ENCODE data around the gene IKZF1.

Gene IKZF1

GRCh38 chr7:50355817-50356178 lies 51.3 kb downstream of the IKZF1 start:
- DNase-seq (ENCODE audit: low spot score), result no peak

DNA sequence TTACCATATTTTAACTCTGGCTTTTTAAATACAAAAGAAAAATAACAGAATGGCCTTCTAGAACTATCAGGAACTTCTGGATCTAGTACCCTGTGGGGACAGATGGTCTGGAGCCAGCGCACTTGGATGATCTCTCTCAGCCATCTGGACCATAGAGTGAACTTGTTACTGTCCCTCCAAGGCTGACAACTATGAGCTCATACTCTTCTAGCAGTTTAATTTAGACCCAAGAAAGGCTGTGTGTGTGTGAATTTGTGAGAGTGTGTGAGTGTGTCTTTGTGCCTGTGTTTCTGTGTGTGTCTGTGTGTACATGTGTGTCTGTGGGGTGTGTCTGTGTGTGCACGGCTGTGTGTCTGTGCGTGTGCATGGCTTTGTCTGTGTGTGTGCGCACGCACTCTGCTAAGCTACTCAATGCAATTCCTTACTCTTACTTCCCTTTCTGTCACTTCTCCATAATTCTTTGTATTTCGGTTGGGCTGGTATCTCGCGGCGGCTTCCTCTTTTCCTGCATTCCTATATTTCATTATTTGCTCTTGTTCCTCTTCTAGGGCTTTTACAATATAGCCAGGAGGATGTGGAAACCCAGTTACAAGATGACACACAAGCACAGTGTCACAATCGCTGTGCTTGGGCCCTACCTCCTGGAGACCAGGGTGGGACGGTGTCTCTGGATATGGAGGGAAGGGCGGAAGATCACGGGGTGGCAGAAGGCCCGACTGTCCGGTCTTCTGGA lies 51.9 kb downstream of the IKZF1 start:
- DNase-seq (ENCODE audit: low spot score), result no peak

DNA sequence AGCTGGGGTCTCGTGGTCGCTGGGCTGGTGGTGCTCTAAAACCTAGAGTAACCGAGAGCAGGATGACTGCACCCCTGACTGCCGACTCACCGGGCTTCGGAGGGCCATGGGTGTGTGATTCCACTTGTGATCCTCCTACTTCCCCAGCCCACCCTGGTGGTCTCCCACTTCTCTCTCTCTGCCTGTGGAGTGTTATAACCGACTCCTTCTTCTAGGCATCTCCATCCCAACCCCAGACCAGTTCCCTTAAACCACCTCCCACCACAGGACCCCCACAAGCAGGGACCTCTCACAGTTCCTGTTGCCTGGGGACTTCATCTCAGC lies 52.4 kb downstream of the IKZF1 start:
- DNase-seq (ENCODE audit: low spot score), result no peak

- DNase-seq (ENCODE audit: low spot score), result no peak
Observed at GRCh38 chr7:50357426-50357825, 52.9 kb downstream of the IKZF1 start.

DNA sequence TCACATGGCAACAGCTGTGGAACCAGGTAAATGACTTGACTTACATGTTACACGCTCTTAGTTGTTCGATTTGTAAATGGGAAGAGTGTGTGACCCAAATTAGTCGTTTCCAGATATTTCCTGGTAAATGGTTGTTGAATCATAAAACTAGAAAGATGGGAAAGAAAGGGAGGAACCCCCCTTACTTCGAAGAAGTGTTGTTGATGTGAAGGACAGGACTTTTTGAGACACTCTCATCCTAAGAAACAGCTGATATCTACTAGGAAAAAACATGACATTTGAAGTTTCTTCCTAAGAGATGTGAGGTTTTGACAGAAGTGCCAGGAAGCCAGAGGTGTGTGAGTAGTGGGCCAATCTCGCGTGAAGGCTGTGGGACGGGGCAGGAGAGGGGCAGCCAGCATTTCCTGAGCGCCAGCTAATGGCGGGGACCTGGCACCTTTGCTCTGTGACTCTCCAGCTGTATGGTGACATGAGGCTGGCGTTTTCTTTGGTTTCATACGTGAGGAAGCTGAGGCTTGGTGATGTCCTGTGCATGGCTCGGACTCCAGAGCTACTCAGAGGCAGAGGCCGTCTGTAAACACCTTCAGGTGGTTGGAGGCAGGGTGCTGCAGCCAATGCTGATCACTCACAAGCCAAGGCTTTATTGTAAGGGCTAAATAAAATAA lies 53.7 kb downstream of the IKZF1 start:
- no peak for DNase-seq (ENCODE audit: low spot score)

DNA sequence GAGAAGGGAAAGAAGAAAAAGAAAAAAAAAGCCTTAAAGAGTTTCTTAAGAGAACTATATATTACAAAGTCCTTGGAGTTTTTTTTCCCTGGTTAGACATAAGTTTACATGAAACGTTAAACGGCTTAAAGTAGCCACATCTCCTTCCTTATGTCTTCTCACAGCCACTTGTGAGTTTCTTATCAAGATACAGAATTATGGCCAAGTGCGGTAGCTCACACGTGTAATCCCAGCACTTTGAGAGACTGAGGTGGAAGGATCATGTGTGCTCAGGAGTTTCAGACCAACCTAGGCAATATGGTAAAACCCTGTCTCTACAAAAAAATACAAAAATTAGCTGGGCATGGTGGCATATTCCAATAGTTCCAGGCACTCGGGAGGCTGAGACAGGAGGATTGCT lies 54.3 kb downstream of the IKZF1 start:
- no peak for DNase-seq (ENCODE audit: low spot score)

- no peak for DNase-seq (ENCODE audit: low spot score)
Observed at GRCh38 chr7:50359258-50359994, 54.9 kb downstream of the IKZF1 start.

DNA sequence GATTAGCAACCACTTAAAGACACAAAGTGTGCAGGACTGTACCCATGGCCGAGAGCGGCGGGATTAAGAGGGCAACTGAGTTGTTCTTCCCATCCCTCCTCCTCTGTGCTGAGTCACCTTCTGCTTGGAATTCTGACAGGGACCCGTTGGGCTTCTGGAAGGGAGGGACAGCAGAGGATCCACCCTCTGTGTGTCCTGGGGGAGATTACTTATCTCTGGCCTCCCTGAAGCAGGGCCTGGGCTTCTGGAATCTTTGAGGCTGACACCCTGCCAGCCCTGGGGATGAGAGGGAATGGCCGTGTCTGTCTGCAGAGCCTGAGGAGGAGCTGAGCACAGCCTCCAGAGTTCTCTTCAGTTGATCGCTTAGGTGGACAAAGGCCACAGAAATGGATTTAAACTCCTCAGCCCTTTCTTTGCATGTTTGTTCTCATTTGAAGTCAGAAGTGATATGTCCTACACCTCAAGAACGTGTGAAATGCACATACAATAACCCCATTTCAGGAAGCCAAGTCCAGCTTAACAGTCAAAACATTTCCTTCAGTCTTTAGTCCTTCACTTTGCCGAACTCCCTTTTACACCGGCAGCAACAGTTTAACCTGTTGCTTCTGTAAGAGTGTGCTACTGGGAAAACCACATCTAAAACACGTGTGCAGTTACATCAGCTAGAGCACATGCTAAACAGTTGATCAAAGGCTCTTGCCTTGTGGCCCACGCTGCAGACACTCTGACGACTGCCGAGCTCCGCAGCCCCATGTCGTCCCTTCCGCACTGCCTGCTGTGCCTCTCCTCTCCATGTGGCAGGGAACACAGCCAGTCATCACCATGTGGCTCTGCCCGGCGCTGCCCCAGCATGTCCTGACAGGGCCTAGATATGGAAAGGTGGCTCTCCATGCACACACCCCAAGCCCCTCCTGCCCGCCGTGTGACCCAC lies 55.7 kb downstream of the IKZF1 start:
- no peak for DNase-seq (ENCODE audit: low spot score)

DNA sequence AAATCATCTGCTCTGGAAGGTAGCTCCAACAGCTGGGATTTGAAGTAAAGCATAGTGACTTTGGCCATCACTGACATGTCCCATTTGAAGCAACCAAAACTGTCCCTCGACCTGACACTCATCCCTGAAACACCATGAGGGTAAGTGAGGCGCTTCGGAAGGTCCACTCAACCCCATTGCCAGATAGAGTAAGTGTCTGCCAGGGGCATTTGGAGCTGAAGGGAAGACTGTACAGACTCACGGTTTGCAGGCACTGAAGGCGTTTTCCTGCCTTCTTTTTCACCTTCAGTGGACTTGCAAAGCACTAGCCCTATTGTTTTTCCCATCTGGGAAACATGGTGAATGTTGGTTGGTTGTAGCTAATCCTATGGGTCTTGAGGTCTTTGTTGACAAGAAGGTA lies 57.6 kb downstream of the IKZF1 start:
- DNase-seq (ENCODE audit: low spot score), result no peak

GRCh38 chr7:50362712-50363282 lies 58.3 kb downstream of the IKZF1 start:
- DNase-seq (ENCODE audit: low spot score), result no peak

DNA sequence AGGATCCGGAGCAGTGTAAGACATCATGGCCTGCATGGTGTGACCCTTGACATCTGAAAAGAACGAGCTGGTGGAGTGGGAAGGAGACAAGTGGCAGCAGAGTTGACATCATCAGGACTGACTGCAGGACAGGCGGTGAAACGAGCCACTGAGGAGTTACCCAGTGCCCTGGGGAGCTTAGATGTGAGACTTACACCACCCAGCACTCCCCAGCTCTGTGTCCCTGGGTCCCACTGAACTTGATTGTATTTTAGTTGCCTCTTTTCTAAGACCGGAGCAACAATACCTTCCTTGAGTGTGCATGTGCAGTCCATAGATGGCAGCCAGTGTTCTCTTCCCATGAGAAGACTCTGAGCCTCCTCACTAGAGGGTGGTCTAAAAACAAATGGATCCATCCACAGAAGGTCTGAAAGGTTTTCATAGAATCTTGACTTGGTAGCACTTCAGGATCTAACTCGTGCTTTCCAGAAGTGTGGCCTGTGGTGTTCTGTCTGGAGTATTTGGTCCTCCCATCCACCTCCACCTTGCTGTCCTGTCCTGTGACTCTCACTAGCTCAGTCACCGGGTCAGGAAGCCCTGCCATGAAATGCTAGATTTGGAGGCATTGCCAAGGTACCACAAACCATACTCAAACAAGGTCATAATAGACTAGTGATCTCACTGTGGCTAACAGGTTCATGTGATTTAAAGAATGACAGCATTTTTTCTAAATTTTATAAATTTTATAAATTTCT lies 59.0 kb downstream of the IKZF1 start:
- DNase-seq (ENCODE audit: low spot score), result no peak

GRCh38 chr7:50364645-50365044 lies 60.1 kb downstream of the IKZF1 start:
- no peak for DNase-seq (ENCODE audit: low spot score)

DNA sequence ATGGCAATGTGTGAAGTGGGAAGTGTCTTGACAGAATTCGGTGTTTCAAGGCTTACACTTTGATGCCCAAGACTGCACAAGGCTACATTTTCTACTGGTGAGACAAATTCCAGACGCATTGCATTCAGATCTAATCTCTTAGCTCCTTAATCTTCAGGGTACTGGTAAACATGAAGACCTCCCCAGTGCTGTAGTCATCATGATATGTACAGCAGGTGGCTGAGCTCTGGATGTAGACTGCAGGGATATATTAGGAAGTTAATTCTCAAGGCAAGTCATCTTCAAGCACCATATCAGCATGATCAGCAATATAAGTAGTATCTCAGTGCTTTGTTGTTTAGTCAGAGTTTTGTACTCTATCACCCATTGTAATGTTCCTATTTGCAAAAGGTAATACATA lies 61.8 kb downstream of the IKZF1 start:
- no peak for DNase-seq (ENCODE audit: low spot score)

DNA sequence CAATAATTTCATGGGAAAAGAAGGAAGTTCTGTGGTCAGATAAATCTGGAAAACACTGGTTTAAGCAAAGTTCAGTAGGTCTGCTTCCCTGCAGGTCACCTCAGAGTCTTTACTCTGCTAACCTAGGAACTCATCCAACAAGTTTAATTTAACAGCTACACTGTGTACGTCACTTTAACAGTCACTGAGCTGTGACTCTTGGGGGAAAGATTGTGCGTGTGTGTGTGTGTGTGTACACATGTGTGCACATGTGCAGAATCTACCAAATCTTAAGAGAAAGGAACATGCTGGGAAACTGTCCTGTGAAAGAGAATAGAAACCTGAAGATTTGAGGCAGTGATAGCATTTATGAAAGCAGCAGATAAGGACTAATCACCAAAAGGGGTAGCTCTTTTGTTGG lies 62.6 kb downstream of the IKZF1 start:
- no peak for DNase-seq (ENCODE audit: low spot score)

GRCh38 chr7:50367570-50367969 lies 63.1 kb downstream of the IKZF1 start:
- no peak for DNase-seq (ENCODE audit: low spot score)

GRCh38 chr7:50368366-50368765 lies 63.9 kb downstream of the IKZF1 start:
- no peak for DNase-seq (ENCODE audit: low spot score)

DNA sequence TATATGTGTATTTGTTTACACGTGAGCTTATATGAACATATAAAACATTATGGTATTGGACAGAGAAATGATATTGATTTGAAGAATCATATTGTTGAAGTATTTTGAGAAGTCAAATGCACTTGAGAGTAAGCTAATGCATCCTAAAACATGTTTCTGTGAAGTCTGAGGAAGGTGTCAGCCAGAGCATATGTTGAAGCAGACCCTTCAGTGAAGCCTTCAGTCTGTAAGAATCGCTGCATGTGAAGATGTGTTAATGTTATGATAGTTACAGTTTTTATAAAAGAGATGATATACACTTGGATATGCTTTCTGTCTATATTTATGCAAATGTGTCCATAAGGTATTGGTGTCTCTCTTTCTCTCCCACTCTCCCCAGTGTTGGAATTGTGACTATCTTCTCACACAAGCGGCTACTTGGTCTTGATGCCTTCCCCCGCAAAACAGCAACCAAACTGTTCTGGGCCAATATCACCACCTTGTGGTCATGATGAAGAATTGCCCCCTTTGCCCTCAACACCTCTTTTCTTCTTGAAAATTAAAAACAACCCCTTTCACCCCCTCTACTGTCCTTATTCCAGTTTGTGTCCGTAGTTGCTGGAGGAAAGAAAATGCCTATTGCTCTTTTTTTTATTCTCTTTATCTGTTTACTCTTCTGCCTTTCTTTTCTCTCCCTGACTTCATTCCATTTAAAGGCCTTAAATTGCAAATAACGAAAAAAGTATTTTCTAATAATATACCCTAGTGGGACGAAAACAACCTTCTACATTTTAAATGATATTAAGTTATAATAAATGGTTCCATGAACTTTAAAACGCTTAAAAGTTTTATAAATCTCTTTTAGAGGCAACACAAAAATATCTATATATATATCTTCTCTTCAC lies 64.9 kb downstream of the IKZF1 start:
- no peak for DNase-seq (ENCODE audit: low spot score)

DNA sequence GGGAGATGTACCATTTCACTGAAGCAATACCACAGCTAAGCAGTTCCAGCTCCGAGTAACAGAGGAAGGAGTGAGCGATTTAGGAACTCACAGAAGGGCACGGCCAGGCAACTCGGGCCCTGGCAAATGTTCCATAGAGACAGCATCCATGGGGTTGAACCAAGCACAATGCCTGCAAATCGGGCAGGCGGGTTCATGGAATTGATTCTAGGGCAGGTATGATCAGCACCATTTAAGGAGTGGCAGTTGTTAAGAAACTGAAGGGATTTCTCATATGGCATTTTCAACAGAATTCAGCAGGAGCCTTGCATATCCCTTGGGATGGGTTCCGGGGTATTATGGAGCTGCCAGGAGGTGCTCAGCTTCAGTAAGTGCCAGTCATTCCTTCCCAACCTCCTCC lies 66.4 kb downstream of the IKZF1 start:
- DNase-seq (ENCODE audit: low spot score), result no peak

DNA sequence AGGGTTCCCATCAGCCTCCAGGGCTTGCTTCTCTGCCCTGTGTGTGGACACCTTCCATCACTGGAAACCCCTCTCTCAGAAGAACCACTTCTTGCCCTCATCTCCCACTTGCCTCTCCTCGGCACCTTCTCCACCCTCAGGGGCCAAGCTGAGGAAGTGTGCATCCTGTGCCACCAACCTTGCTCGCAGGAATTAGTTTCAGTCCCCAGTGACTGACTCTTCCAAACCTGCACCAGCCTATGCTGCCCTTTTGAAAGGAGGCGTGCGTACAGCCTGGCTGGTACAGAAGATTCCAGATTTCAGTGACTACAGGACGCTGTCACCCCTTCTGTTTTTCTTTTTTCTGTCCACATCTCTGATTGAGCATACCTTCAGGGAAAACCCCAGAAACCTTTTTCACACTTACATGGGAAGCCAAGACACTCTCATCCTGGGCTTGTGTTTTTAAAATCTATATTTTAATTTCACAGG lies 67.1 kb downstream of the IKZF1 start:
- no peak for DNase-seq (ENCODE audit: low spot score)

DNA sequence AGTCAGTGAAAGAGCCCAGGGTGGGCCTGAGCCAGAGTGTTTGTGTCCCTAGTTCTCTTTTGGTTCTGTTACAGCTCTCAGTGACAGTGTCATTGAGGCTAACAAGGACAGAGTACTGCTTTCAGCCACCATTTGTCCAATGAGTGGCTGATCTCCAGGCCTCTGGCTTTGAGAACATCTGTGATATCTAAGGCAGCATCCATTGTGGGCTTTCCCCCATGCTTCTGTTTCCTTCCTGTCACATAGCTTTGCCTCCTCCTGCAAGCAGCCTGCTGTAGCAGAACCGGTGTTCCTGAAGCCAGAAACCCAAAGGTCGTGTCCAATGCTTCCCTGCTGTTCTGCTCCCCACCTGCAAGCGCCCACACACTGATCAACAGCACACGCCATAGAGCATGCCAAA lies 68.4 kb downstream of the IKZF1 start:
- no peak for DNase-seq (ENCODE audit: low spot score)

All from hepatic stellate cell (primary cell).